ENCODE results near the gene CA9. TPM values are rescaled to one million over a fixed set of nuclear protein-coding genes. Genes with fewer than 3 reads are reported as not detected.

Gene CA9
- total and polyA plus RNA-seq, 2 experiments from 2014 or later: 2.3 to 4.3 TPM

DNA sequence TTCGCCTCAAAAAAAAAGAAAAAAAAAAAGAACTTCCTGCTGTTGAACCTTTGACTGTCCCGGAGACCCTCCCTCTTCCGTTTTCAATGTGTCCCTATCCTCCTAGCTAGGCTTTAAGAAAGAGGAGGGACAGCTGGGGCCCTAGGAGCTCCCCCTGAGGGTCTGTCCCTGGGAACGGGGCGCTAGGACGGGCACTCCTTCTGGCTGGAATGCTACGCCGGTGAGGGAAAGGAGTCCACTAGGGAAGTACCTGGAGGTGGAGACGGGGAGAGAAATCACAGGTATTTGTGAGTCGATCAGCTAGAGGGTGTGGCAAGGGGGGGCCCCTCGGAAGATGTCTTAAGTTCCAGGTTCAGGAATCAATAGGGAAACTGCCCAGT, 27.6 kb upstream of the CA9 start:
- H3K9ac ChIP-seq: peak overlapping the region; percentile 86
- H3K9me3 ChIP-seq (ENCODE audit: low read depth): no peaks in the 10 kb centered on the region
- DNase-seq: peak; percentile 54
- H3K9me2 ChIP-seq (ENCODE audit: insufficient read depth): no peaks in the 10 kb centered on the region
- peak overlapping the region; percentile 93 for H3K27ac ChIP-seq
- H3K4me3 ChIP-seq: peak overlapping the region; percentile 75
- WGBS, 2 experiments (ENCODE audit: low coverage in 1 of 2, low lambda C conversion rate in 2 of 2, missing lambda C conversion rate in 2 of 2): 6% methylated on average over 10 to 11 of the region's 11 CpGs
- peak overlapping the region; percentile 87 for H2AFZ ChIP-seq
- no peaks in the 10 kb centered on the region for H3K36me3 ChIP-seq (ENCODE audit: low read depth)
- H3K79me2 ChIP-seq (ENCODE audit: insufficient read depth): 0 out of 2 replicates have a peak, but pooled peaks cover 5% of the 10 kb centered on the region
- H3F3A ChIP-seq (ENCODE audit: insufficient read depth): peaks cover 34% of the 10 kb centered on the region
- peaks cover 51% of the 10 kb centered on the region for H3K4me1 ChIP-seq (ENCODE audit: insufficient read depth)
- H4K20me1 ChIP-seq (ENCODE audit: insufficient read depth): no peaks in the 10 kb centered on the region
- no peak for TF ChIP-seq EZH2 (IDR thresholded peaks at IDR 0.05; ENCODE audit: insufficient read depth, poor library complexity, severe bottlenecking)
- no peak for TF ChIP-seq EZH2phosphoT487 (IDR thresholded peaks at IDR 0.05; ENCODE audit: insufficient read depth, low read depth)
- H3K4me2 ChIP-seq (ENCODE audit: unreplicated experiment): peak overlapping the region; percentile 68
- in situ Hi-C loops (cut with MboI): no loop called here
- no peaks in the 10 kb centered on the region for H3K27me3 ChIP-seq (replicated peaks; ENCODE audit: insufficient read depth)

DNA sequence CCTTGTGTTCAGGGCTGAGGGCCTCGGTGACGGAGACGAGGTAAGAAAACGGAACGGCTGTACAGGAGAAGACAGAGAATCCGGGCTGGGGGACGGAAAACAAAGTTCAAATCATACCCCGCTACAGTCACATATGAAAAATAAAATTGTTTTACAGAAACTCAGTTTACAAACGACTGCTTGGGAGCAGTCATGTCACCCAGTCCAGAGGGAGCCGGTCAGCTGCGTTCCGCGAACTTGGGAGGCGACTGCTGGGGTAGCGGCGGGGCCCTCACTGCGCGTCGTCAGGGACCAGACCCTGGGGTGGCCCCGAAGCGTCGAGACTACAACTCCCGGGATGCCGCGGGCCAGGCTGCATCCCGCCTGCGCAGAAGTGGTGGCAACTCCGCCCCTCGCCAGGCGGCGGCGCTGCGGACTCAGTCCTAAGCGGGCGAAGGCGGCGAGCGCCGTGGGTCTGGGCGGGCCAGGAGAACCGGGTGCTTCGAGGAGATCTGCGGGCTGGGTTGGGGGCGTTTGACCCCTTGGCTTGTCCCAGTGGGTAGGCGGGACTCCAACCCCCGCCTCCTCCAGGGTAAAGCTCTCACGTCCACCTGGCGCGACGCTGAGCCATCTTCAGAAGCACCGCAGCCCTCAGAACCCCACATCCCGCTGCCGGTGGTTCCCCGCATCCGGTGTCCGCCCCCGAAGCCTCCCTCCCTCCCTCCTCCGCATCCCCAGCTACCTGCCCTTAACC, 27.0 kb upstream of the CA9 start:
- H3K9me2 ChIP-seq (ENCODE audit: insufficient read depth): no peaks in the 10 kb centered on the region
- peak overlapping the region; percentile 75 for H3K4me3 ChIP-seq
- peak; percentile 97 for DNase-seq
- H2AFZ ChIP-seq: peak overlapping the region; percentile 87
- peaks cover 34% of the 10 kb centered on the region for H3F3A ChIP-seq (ENCODE audit: insufficient read depth)
- H3K4me2 ChIP-seq (ENCODE audit: unreplicated experiment): peak overlapping the region; percentile 68
- peaks cover 51% of the 10 kb centered on the region for H3K4me1 ChIP-seq (ENCODE audit: insufficient read depth)
- TF ChIP-seq EZH2 (IDR thresholded peaks at IDR 0.05; ENCODE audit: insufficient read depth, poor library complexity, severe bottlenecking) (no peak), EZH2phosphoT487 (IDR thresholded peaks at IDR 0.05; ENCODE audit: insufficient read depth, low read depth) (no peak)
- 0 out of 2 replicates have a peak, but pooled peaks cover 5% of the 10 kb centered on the region for H3K79me2 ChIP-seq (ENCODE audit: insufficient read depth)
- H3K27ac ChIP-seq: peak overlapping the region; percentile 93
- H4K20me1 ChIP-seq (ENCODE audit: insufficient read depth): no peaks in the 10 kb centered on the region
- no peaks in the 10 kb centered on the region for H3K9me3 ChIP-seq (ENCODE audit: low read depth)
- no peaks in the 10 kb centered on the region for H3K27me3 ChIP-seq (replicated peaks; ENCODE audit: insufficient read depth)
- peak overlapping the region; percentile 86 for H3K9ac ChIP-seq
- no peaks in the 10 kb centered on the region for H3K36me3 ChIP-seq (ENCODE audit: low read depth)
- in situ Hi-C loops (cut with MboI): no loop called here
- 1 to 2% methylated on average over 42 to 56 of the region's 58 CpGs for WGBS, 2 experiments (ENCODE audit: low coverage in 1 of 2, low lambda C conversion rate in 2 of 2, missing lambda C conversion rate in 2 of 2)

DNA sequence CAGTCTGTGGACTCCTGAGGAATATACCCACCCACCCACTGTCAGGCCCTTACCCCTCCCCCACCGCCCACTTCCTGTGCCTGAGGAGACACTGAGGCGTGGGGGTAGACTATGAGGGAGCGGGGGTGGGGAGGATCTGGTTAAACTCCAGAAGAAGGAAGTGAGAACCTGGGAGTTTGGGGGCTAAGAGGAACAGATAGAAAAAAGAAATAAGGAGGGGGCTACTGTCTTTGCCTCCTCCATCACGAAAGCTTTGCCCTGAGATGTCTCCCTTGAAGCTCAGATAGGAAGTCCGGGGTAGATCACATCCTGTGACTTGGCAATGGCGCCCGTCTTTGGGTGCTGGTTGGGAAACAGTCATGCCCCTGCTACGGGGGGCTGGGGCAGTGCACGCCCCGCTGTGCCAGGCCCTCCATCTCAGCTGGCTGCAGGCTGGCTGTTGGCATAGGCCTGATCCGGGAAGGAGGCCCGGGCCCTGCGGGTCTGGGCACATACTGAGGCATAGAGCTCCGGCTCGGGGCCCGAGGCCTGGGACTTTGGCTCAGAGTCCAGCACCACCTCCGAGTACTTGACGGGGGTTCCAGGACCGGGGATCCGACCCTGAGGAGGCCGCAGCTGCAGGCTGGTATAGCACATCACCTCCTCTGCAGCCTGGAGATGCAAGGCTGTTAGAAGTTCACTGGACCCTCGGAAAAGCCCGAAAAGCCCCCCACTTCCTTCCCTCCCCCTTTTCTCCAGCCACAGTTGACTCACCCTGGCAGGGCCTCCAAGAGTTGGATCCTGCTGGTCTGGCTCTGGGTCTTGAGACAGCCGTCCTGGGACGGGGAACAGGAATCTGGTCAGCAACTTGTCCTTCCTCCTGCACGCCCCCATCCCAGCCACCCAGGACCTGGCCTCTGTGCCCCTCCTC, 24.0 kb upstream of the CA9 start:
- H3F3A ChIP-seq (ENCODE audit: insufficient read depth): peaks cover 33% of the 10 kb centered on the region
- H3K9ac ChIP-seq: peak overlapping the region; percentile 57
- H3K9me3 ChIP-seq (ENCODE audit: low read depth): no peaks in the 10 kb centered on the region
- peak overlapping the region; percentile 59 for H3K4me2 ChIP-seq (ENCODE audit: unreplicated experiment)
- 0 out of 2 replicates have a peak, but pooled peaks cover 5% of the 10 kb centered on the region for H3K79me2 ChIP-seq (ENCODE audit: insufficient read depth)
- H3K27ac ChIP-seq: peak overlapping the region; percentile 48
- 0 out of 2 replicates have a peak overlapping the region, but pooled peaks have one; percentile 13 for H3K4me3 ChIP-seq
- peak; percentile 82 for DNase-seq
- H2AFZ ChIP-seq: peak overlapping the region; percentile 89
- in situ Hi-C loops (cut with MboI): no loop called here
- 17 to 25% methylated on average over 19 to 25 of the region's 26 CpGs for WGBS, 2 experiments (ENCODE audit: low coverage in 1 of 2, low lambda C conversion rate in 2 of 2, missing lambda C conversion rate in 2 of 2)
- H3K36me3 ChIP-seq (ENCODE audit: low read depth): no peaks in the 10 kb centered on the region
- H3K9me2 ChIP-seq (ENCODE audit: insufficient read depth): no peaks in the 10 kb centered on the region
- peaks cover 50% of the 10 kb centered on the region for H3K4me1 ChIP-seq (ENCODE audit: insufficient read depth)
- no peak for TF ChIP-seq EZH2phosphoT487 (IDR thresholded peaks at IDR 0.05; ENCODE audit: insufficient read depth, low read depth)
- TF ChIP-seq EZH2 (IDR thresholded peaks at IDR 0.05; ENCODE audit: insufficient read depth, poor library complexity, severe bottlenecking): no peak
- H4K20me1 ChIP-seq (ENCODE audit: insufficient read depth): no peaks in the 10 kb centered on the region
- H3K27me3 ChIP-seq (replicated peaks; ENCODE audit: insufficient read depth): no peaks in the 10 kb centered on the region
